ENCODE results near the gene CGB7. TPM values are rescaled to one million over a fixed set of nuclear protein-coding genes. Genes with fewer than 3 reads are reported as not detected.

Gene CGB7
- total and polyA plus RNA-seq, 2 experiments from 2014 or later, result 0.32 to 0.97 TPM

DNA sequence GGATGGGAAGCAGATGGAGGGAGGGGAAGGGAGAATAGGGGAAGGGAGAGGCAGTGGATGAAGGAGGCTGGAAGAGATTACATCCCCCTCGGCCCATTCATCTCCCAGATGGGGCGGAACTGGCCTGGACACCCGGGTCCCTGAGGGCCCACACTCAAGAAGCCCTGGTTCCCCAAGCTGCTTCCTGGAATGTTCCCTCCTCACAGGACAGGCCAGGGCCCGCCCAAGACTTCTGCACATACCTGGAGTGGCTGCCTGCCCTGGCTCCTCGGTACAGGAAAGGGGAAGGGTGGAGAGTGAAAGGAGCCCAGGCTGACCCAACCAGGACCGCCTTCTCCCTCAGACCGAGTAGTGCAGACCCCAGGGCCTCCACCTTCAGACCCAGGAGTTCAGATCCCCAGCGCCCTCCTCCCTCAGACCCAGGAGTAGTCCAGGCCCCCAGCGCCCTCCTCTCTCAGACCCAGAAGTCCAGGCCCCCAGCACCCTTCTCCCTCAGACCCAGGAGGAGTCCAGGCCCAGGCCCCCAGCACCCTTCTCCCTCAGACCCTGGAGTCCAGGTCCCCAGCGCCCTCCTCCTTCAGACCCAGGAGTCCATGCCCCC is 6.6 kb upstream of the CGB7 start (continued):
- TF ChIP-seq, protein P1, sequence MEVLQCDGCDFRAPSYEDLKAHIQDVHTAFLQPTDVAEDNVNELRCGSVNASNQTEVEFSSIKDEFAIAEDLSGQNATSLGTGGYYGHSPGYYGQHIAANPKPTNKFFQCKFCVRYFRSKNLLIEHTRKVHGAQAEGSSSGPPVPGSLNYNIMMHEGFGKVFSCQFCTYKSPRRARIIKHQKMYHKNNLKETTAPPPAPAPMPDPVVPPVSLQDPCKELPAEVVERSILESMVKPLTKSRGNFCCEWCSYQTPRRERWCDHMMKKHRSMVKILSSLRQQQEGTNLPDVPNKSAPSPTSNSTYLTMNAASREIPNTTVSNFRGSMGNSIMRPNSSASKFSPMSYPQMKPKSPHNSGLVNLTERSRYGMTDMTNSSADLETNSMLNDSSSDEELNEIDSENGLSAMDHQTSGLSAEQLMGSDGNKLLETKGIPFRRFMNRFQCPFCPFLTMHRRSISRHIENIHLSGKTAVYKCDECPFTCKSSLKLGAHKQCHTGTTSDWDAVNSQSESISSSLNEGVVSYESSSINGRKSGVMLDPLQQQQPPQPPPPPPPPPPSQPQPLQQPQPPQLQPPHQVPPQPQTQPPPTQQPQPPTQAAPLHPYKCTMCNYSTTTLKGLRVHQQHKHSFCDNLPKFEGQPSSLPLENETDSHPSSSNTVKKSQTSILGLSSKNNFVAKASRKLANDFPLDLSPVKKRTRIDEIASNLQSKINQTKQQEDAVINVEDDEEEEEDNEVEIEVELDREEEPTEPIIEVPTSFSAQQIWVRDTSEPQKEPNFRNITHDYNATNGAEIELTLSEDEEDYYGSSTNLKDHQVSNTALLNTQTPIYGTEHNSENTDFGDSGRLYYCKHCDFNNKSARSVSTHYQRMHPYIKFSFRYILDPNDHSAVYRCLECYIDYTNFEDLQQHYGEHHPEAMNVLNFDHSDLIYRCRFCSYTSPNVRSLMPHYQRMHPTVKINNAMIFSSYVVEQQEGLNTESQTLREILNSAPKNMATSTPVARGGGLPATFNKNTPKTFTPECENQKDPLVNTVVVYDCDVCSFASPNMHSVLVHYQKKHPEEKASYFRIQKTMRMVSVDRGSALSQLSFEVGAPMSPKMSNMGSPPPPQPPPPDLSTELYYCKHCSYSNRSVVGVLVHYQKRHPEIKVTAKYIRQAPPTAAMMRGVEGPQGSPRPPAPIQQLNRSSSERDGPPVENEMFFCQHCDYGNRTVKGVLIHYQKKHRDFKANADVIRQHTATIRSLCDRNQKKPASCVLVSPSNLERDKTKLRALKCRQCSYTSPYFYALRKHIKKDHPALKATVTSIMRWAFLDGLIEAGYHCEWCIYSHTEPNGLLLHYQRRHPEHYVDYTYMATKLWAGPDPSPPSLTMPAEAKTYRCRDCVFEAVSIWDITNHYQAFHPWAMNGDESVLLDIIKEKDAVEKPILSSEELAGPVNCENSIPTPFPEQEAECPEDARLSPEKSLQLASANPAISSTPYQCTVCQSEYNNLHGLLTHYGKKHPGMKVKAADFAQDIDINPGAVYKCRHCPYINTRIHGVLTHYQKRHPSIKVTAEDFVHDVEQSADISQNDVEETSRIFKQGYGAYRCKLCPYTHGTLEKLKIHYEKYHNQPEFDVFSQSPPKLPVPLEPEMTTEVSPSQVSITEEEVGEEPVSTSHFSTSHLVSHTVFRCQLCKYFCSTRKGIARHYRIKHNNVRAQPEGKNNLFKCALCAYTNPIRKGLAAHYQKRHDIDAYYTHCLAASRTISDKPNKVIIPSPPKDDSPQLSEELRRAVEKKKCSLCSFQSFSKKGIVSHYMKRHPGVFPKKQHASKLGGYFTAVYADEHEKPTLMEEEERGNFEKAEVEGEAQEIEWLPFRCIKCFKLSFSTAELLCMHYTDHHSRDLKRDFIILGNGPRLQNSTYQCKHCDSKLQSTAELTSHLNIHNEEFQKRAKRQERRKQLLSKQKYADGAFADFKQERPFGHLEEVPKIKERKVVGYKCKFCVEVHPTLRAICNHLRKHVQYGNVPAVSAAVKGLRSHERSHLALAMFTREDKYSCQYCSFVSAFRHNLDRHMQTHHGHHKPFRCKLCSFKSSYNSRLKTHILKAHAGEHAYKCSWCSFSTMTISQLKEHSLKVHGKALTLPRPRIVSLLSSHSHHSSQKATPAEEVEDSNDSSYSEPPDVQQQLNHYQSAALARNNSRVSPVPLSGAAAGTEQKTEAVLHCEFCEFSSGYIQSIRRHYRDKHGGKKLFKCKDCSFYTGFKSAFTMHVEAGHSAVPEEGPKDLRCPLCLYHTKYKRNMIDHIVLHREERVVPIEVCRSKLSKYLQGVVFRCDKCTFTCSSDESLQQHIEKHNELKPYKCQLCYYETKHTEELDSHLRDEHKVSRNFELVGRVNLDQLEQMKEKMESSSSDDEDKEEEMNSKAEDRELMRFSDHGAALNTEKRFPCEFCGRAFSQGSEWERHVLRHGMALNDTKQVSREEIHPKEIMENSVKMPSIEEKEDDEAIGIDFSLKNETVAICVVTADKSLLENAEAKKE (CRISPR knock-in tag; IDR thresholded peaks at IDR 0.05), result no peak
- TF ChIP-seq EZH2phosphoT487 (IDR thresholded peaks at IDR 0.05; ENCODE audit: unreplicated experiment) (no peak), JUNB (IDR thresholded peaks at IDR 0.05; ENCODE audit: unreplicated experiment) (no peak), EZH2 (IDR thresholded peaks at IDR 0.05; ENCODE audit: low read depth, unreplicated experiment) (no peak), CREB1 (CRISPR knock-in tag; IDR thresholded peaks at IDR 0.05; ENCODE audit: low read depth) (no peak), POLR2AphosphoS5 (IDR thresholded peaks at IDR 0.05; ENCODE audit: low read depth) (no peak)

DNA sequence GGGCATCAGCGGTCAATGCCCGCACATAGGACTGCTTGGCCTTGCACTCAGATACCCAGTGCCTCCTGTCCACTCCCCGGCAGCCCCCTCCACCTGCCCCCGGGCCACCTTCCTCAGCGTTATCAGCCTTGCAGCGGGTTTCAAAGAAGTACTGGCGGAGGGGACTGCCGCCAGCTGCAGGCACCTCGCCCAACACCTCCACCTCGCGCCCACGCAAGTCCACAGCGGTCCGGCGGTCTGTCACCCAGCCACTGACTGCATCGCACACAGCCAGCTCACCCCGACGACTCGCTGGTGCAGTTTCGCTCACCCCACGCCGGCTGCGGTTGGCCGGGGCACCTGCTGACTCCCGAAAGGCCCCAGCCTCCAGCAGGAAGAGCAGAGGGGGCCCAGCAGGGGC is 3.9 kb upstream of the CGB7 start:
- Mint-ChIP-seq H3K9me3 (no peaks in the 10 kb centered on the region; the same call in 2 of the 3 replicates), H3K27ac (no peak overlapping the region), H3K4me3 (no peak overlapping the region), H3K4me1 (peaks cover 36% of the 10 kb centered on the region), H3K36me3 (ENCODE audit: low read depth) (no peaks in the 10 kb centered on the region), H3K27me3 (ENCODE audit: insufficient read depth, low read depth, poor library complexity) (peaks cover 41% of the 10 kb centered on the region)
- Histone ChIP-seq H3K4me3 (no peak overlapping the region), H3F3A (replicated peaks; ENCODE audit: low read depth) (no peaks in the 10 kb centered on the region), H3K9me2 (ENCODE audit: insufficient read depth) (no peaks in the 10 kb centered on the region), H3K36me3 (ENCODE audit: insufficient read depth) (no peaks in the 10 kb centered on the region), H3K27ac (ENCODE audit: low read depth) (no peak overlapping the region), H4K20me1 (replicated peaks; ENCODE audit: insufficient read depth) (no peaks in the 10 kb centered on the region), H2AFZ (no peak overlapping the region), H3K27me3 (ENCODE audit: insufficient read depth) (peaks cover 60% of the 10 kb centered on the region), H3K4me2 (no peak overlapping the region), H3K4me1 (ENCODE audit: insufficient read depth) (peaks cover 36% of the 10 kb centered on the region), H3K79me2 (replicated peaks; ENCODE audit: insufficient read depth) (no peaks in the 10 kb centered on the region)
- ATAC-seq (no peak), DNase-seq (ENCODE audit: low spot score) (no peak)
- TF ChIP-seq, protein P2, sequence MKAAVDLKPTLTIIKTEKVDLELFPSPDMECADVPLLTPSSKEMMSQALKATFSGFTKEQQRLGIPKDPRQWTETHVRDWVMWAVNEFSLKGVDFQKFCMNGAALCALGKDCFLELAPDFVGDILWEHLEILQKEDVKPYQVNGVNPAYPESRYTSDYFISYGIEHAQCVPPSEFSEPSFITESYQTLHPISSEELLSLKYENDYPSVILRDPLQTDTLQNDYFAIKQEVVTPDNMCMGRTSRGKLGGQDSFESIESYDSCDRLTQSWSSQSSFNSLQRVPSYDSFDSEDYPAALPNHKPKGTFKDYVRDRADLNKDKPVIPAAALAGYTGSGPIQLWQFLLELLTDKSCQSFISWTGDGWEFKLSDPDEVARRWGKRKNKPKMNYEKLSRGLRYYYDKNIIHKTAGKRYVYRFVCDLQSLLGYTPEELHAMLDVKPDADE (IDR thresholded peaks at IDR 0.05), result no peak
- TF ChIP-seq, protein P3, sequence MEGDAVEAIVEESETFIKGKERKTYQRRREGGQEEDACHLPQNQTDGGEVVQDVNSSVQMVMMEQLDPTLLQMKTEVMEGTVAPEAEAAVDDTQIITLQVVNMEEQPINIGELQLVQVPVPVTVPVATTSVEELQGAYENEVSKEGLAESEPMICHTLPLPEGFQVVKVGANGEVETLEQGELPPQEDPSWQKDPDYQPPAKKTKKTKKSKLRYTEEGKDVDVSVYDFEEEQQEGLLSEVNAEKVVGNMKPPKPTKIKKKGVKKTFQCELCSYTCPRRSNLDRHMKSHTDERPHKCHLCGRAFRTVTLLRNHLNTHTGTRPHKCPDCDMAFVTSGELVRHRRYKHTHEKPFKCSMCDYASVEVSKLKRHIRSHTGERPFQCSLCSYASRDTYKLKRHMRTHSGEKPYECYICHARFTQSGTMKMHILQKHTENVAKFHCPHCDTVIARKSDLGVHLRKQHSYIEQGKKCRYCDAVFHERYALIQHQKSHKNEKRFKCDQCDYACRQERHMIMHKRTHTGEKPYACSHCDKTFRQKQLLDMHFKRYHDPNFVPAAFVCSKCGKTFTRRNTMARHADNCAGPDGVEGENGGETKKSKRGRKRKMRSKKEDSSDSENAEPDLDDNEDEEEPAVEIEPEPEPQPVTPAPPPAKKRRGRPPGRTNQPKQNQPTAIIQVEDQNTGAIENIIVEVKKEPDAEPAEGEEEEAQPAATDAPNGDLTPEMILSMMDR (conservative IDR thresholded peaks at IDR 0.05; ENCODE audit: low read depth in 2 of 2), result no peak
- TF ChIP-seq EZH2 (IDR thresholded peaks at IDR 0.05; ENCODE audit: low read depth, unreplicated experiment) (no peak), ZNF331 (CRISPR knock-in tag; IDR thresholded peaks at IDR 0.05; ENCODE audit: low read depth) (no peak), ZNF114 (CRISPR knock-in tag; IDR thresholded peaks at IDR 0.05) (no peak), EZH2phosphoT487 (IDR thresholded peaks at IDR 0.05; ENCODE audit: unreplicated experiment) (no peak), STAT1 (IDR thresholded peaks at IDR 0.05; ENCODE audit: unreplicated experiment) (no peak), NANOG (IDR thresholded peaks at IDR 0.05; ENCODE audit: borderline replicate concordance) (no peak)

Measured in GM23338 (cell line).